GM18499 (cell line): Measurements from ENCODE around the gene C19orf53.
A peak's percentile ranks its signal among the peaks of the same experiment; 100 is the strongest.
"Not testable (repeated sequence)": the region's sequence is repeated elsewhere in the genome, so short reads cannot be mapped to it uniquely, and the experiment has no call there.

Experiments
- ATAC-seq: cut with Tn5 transposase; IDR thresholded peaks from one replicate; pipeline ENCODE4 v1.9.1; 2021; ENCODE audit warnings: moderate number of reproducible peaks; ENCODE audit not compliant: insufficient read depth, unreplicated experiment

The C19orf53 gene

DNA sequence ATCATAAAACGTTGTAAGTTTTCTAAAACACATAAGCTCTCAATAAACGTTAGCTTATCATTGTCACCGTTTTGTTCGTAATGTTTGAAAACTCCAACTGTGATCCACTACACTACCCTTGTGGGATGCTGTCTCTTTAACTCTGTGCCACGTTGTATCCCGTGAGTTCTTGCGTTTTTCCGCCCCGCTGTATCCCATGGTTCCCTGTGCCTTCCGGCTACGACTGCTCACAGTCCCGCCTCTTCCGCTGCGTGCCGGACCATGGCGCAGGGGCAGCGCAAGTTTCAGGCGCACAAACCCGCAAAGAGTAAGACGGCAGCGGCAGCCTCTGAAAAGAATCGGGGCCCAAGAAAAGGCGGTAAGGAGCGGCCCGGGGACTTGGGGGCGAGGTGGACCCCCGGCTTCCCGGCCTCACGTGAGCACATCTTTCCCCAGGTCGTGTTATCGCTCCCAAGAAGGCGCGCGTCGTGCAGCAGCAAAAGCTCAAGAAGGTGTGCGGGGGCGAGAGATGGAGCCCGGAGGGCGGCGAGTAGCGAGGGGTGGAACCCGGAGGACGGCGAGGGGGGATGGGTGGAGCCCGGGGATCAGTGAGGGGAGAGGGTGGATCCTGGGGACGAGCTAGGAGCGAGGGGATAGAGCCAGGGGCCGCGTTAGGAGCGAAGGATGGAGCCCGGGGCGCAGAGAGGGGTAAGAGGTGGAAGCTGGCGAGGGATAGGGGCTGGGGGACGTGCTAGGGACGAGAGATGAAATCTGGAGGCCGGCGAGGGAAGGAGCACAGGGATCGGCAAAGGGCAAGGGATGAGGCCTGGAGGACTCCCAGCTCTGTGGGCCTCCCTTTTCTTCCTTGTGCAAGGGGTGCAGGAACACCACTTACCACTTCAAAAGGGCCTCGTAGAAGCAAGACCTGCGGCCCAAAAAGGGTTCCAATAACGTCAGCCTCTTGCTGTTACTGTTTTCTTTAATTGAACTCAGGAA lies at the start of gene C19orf53:
Gene C19orf53, plus strand, starts transcription at position 240 of the 975 bp plus-strand sequence. Its CDS starts 22 bp downstream, at position 262.
- ATAC-seq, result peak; percentile 75

DNA sequence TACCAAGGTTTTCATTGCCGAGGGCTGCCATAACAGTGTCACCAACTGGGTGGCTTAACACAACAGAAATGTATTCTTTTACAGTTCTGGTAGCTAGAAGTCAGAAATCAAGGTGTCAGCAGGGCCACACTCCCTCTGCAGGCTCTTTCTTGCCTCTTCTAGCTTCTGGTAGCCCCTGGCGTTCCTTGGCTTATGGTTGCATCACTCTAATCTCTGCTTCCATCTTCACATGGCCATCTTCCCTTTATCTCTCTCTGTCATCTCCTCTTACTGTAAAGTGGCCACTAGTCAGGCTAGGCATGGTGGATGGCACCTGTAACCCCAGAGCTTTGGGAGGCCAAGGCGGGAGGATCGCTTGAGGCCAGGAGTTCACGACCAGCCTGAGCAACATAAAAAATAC lies 47.9 kb upstream of the C19orf53 start:
- no peak for ATAC-seq

DNA sequence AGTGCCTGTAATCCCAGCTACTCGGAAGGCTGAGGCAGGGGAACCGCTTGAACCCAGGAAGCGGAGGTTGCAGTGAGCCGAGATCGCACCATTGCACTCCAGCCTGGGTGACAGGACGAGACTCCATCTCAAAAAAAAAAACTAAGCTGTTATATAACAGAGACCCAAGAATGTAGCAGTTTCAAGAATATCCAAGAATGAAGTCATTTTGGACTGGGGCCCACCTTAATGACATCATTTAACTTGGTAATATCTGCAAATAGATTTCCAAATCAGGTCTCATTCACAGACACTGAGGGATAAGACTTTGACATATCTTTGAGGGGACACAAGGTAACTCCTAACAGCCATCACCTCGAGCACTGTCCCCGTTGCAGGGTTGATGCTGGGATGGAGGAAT lies 46.5 kb upstream of the C19orf53 start:
- no peak for ATAC-seq

DNA sequence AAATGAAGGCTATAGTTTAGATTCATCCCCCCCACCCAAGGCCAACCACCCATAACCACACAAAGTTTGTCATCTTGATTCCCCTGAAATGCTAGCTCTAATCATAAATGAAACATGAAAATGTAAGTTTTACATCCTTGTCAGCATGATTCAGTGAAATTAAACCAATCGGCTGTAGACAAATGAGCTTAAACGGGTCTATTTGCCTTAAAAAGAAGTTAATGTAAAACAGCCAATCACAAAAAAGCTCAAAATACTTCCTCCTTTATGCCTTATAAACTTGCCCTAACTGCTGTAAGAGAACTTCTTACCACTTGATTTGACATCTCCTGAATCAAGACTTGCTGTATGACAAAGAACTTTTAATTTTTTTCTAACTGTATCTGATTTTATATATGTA lies 44.4 kb upstream of the C19orf53 start:
- no peak for ATAC-seq

DNA sequence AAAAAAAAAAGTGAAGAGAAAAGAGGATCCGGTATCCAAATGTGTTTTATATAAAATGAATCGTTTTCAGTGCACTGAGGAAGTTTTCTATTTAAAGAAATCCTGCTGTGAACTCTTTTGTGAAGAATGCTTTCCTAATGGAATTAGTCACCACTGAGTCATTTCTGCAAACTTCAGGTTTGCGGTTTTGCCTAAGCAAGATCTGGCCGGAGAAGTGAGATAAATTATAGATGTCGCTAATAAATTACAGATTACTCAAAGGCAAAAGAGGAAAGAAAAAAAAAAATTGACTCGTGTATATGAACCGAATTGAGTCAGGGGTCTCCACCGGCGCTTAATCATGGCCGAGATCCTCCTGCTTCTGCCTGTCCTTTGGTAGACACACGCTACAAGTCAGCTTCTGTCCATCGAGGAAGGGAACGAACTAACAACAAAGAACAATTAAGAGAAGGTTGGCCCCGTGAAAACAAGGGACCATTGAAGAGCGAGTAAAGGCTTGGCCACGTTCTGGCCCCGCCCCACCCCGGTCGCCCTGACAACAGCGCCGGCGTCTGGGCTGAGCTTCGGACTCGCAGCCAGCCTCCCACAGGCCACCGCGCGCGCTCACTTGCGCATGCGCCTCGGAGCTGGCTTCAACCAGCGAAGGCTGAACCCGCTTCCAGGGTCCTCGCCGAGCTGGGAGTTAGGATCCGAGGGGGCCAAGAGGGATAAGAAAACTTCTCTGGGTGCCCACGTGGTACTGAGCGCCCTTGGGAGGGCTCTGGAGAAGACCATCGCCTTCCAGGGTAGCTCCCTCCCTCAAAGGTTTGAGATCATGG lies 42.9 kb upstream of the C19orf53 start:
- peak; percentile 71 for ATAC-seq

DNA sequence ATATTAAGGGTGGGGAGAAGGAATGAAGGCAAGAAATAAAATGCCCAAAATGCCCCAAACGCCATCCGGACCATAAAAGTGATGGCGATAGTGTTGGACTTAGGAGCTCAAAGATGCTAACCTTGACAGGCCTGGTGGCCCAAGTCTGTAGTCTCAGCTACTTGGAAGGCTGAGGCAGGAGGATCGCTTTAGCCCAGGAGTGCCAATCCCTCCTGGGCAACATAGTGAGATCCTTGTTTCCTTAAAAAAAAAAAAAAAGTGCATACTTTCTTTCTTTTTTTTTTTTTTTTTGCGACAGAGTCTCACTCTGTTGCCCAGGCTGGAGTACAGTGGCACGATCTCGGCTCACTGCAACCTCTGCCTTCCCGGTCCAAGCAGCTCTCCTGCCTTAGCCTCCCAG lies 41.9 kb upstream of the C19orf53 start:
- no peak for ATAC-seq

DNA sequence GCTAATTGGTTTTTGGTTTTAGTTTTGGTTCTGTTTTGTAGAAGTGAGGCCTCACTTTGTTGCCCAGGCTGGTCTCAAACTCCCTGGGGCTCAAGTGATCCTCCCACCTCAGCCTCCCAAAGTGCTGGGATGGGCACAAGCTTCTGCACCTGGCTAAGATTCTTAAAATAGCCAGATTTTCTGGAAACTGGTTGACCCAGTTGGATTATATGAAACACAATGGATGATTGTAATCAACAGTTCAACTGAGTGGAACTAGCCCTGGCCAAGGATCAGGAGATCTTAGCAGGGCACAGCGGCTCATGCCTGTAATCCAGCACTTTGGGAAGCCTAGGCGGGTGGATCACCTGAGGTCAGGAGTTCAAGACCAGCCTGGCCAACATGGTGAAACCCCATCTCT lies 39.5 kb upstream of the C19orf53 start:
- ATAC-seq, result no peak

DNA sequence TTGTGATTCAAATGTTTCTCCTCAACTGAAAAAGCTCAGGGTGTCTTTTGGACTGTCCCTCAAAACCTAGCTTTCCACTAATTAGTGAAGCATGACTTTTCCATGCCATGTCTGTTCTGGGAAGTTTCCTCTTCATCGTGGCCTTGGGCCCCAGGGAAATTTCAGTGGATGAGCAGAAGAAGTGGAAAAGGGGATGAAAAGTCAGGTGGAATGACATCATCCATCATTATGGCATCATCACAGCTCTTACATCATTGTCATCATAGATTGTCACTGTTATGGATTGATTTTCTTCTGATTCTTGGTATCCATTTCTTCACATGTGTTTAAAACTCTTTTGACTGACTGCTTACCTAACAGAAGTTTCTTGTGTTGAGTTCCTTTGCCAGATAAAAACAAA lies 36.2 kb upstream of the C19orf53 start:
- ATAC-seq, result no peak

DNA sequence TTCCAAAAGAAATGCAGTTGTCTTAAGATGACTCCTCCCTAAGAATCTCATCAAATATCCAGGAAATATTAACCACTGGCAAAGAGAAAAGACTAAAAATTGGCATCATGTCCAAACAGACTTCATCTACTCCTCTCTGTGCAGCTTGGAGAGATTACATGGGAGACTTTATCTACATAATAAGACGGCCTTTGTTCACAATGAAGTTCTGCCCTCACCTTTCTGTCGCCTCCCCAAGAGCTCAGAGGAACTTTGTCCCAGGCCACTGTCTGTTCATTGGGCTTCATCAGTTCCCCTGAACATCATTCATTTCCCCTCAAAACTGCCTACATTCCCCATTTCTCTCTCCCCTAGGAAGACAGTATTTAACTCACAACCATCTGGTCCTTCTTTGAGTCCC lies 32.4 kb upstream of the C19orf53 start:
- ATAC-seq, result no peak

DNA sequence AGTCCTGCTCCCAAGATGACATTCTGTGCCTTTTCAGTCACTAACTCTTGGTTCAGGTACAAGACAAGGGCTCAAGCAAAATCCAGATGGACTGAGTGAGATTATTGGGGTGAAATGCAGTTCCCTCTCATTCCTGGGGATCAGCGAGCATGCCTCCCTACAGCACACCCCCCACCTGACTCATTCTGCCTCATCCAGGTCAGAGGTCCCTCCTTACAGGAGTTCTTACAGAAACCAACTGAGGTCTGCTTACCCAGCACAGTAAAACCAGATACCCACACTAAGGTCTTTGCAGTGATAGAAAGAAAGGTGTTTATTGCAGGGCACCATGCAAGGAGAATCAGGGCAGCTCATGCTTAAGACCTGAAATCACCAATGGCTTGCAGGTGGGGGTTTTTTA lies 31.5 kb upstream of the C19orf53 start:
- no peak for ATAC-seq

DNA sequence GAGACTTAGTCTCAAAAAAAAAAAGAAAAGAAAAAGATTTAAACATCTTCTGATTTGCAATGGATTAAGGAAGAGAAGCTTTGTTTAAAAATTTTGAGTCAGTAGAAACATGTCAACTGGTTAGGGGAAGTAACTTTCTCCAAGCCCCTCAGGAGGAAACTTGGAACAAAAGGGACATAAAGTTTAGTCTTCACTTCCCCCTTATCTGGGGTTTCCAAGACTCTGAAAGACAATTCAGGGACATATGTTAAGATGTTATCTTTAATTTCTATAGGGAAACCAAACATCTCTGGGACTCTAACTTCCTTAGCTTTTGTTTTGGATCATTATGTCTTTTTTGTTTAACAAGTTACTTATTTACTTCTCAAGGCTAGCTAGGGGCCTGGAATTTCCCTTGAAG lies 30.1 kb upstream of the C19orf53 start:
- ATAC-seq, result no peak

DNA sequence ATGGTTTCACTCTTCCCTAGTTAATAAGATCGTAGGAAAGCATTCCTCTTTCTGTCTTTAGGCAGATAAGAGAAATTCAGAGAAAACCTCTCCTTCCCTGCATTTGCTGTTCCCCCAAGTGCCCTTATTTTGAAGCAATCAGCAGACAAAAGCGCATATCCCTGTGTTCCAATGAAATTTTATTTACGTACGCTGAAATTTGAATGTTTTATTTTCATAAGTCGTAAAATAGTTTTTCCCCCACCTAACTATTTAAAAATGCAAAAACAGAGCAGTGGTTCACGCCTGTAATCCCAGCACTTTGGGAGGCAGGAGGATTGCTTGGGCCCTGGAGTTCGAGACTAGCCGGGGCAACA lies 27.2 kb upstream of the C19orf53 start:
- ATAC-seq, result no peak

DNA sequence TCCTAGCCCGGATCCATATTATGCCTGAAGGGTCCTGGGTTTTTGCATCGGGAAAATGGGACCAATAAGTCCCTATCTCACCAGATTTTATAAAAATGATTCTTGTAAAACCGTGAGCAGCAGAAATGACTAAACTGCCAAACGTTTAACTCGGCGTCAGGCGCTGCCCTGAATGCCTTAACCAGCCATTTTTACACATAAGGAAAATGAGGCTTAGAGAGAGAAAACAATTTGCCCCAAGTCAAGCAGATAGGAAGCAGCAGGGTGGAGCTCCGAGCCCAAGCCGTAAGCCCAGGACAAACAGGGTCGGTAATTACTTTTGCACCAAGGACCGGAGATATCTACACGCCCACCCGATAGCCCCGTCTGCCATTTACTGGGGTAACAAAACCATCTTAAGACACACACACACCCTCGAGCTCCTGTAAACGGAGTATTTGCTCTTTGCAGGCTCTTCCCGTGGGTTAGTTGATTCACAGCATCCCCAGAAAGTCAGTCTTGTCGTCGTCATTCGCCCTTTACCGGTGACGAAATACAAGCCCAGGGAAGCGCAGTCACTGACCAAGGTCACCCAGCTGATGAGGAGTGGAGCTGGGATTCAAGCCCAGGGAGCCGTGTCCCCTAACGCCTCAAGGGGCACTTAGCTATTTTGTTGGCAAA lies 26.0 kb upstream of the C19orf53 start:
- no peak for ATAC-seq

DNA sequence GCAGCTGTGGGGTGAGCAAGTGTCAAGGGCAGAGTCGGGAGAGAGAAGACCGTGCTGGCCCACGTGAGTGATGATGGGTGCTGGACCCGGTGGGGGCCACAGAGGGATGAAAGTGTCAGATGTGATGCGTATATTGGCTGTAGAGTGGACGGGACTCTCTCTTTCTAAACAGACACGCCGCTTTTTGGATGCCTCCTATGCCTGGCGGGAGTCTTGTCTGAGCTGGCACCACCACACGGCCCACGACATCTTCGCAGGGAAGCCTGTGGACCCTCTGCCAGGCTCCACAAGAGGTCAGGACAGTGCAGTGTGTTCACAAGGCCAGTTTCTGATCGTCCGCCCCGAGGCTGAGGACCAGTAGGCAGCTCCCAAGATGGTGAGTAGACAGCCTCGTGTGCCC lies 22.8 kb upstream of the C19orf53 start:
- no peak for ATAC-seq

DNA sequence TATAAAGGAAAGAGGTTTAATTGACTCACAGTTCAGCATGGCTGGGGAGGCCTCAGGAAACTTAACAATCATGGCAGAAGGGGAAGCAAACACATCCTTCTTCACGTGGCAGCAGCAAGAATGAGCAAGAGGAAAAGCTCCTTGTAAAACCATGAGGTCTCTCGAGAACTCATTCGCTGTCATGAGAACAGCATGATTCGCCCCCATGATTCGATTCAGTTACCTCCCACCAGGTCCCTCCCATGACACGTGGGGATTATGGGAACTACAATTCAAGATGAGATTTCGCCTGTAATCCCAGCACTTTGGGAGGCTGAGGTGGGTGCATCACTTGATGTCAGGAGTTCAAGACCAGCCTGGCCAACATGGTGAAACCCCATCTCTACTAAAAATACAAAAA lies 20.6 kb upstream of the C19orf53 start:
- ATAC-seq, result not testable (repeated sequence)

DNA sequence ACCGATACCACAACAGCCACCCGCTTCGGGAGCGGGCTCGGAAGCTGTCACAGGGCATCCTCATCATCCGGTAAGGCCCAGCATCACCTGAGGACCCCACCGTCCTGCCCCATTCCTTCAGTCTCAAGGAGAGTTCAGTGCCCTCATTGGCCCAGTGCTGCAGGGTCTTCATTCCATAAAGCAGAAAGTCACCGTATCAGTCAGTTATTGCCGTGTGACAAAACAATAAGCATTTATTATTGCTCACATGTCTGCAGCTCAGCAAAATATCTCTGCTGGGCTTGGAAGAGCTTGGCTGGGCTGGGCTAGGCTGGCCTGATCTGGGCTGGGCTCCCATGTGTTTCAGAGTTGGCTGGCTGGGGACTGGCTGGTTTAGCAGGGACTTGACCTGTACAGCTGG lies 18.0 kb upstream of the C19orf53 start:
- no peak for ATAC-seq

DNA sequence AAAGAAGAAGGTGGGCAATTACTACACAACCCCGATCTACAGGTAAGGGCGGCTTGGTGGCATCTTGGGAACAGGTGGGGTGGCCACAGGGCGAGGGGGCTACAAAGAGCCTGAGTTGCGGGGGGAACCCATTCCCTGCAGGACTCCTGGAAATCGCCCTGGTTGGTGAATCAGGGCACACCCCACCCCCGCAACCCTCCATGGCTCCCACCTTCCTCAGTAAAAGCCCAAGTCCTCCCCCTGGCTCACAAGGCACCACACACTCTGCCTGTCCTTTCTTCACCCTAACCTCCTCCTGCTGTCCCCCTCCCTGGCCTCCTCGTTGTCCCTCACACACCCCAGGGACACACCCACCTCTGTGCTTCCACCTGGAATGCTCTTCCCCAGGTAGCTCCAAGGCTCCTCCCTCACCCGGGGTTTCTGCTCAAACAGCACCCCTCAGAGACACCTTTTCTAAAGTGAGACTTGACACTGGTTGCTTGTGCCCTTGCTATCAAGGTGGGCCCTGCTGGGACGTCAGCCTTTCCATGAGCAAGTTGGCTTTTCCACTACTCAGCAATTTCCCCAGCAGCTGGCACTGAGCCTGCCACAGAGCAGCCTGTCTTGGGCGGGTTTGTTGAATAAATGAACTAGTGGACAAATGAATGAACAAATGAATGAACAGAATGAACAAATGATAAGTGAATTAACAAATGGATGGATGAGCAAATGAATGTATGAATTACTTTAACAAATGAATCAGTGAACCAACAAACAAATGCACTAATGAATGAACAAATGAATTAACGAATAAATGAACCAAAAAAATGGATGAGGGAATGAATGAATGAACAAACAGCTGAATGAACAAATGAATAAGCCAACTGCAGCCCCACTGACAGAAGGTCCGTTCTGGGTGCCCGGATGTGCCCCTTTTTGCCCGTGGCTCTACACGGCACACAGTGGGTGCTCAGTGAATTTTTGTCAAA lies 16.2 kb upstream of the C19orf53 start:
- ATAC-seq, result no peak

DNA sequence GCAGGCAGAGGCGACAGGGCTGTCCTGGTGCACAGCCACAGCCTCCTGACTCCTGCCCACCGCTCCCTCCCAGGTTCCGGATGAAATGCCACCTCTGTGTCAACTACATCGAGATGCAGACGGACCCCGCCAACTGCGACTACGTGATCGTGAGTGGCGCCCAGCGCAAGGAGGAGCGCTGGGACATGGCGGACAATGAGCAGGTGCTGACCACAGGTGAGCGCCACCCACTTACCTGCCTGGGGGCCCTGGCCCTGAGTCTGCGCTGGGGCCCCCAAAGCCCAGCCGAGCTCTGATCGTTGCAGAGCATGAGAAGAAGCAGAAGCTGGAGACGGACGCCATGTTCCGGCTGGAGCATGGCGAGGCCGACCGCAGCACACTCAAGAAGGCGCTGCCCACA lies 15.5 kb upstream of the C19orf53 start:
- no peak for ATAC-seq

DNA sequence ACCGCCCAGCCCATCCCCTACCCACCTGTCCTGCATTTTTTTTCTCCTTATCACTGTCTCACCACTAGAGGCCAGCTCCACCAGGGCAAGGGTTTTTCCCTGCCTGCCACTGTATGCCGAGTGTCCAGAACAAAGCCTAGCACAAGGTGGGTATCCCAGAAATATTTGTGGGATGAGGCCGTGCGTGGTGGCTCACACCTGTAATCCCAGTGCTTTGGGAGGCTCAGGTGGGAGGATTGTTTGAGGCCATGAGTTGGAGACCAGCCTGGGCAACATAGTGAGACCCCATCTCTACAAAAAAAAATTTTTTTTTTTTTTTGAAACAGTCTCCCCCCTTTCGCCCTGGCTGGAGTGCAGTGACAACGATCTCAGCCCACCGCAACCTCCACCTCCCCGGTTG lies 12.8 kb upstream of the C19orf53 start:
- no peak for ATAC-seq
